ENCODE measurements around the gene TP53I3. TPM values are rescaled to one million over a fixed set of nuclear protein-coding genes. Genes with fewer than 3 reads are reported as not detected.
A peak's percentile ranks its signal among the peaks of the same experiment; 100 is the strongest.

The TP53I3 gene
- 81.5 TPM for total RNA-seq (ENCODE audit: unreplicated experiment)
- long read RNA-seq, transcript TP53I3-201 (5 exons, 1,998 nt): major isoform, 40 of 75 reads
- long read RNA-seq, transcript TP53I3-202 (6 exons, 1,635 nt): minor isoform, 22 of 75 reads
- long read RNA-seq, partial matches to known transcripts: 1 of 75 reads
- long read RNA-seq, other reads (novel, unspliced or antisense): 7 of 75 reads

GRCh38 chr2:24084386-24085199 lies at the start of gene TP53I3:
Gene TP53I3, minus strand, starts transcription at chr2:24084834. Its CDS starts 508 bp downstream, at chr2:24084326.
- Mint-ChIP-seq H3K9me3 (ENCODE audit: unreplicated experiment) (no peaks in the 10 kb centered on the region), H3K36me3 (ENCODE audit: low read depth, unreplicated experiment) (peaks cover 17% of the 10 kb centered on the region), H3K27me3 (ENCODE audit: unreplicated experiment) (peaks cover 4% of the 10 kb centered on the region), H3K27ac (ENCODE audit: unreplicated experiment) (peak within 1 kb of the TSS; percentile 90), H3K4me3 (ENCODE audit: unreplicated experiment) (peak within 1 kb of the TSS; percentile 95), H3K4me1 (ENCODE audit: unreplicated experiment) (peaks cover 12% of the 10 kb centered on the region)
- DNase-seq (ENCODE audit: low spot score): peak; percentile 99
- TF ChIP-seq CTCF (IDR thresholded peaks at IDR 0.05; ENCODE audit: unreplicated experiment): peak; percentile 97

- H3K27ac Mint-ChIP-seq (ENCODE audit: unreplicated experiment): no peak overlapping the region
- no peak overlapping the region for H3K4me3 Mint-ChIP-seq (ENCODE audit: unreplicated experiment)
- no peak for TF ChIP-seq CTCF (IDR thresholded peaks at IDR 0.05; ENCODE audit: unreplicated experiment)
- peaks cover 3% of the 10 kb centered on the region for H3K4me1 Mint-ChIP-seq (ENCODE audit: unreplicated experiment)
- peaks cover 4% of the 10 kb centered on the region for H3K36me3 Mint-ChIP-seq (ENCODE audit: low read depth, unreplicated experiment)
- H3K9me3 Mint-ChIP-seq (ENCODE audit: unreplicated experiment): no peaks in the 10 kb centered on the region
- H3K27me3 Mint-ChIP-seq (ENCODE audit: unreplicated experiment): no peaks in the 10 kb centered on the region
- DNase-seq (ENCODE audit: low spot score): no peak
Measured at GRCh38 chr2:24132543-24132942, 47.9 kb upstream of the TP53I3 start.

GRCh38 chr2:24125956-24126355 lies 41.3 kb upstream of the TP53I3 start:
- DNase-seq (ENCODE audit: low spot score): no peak
- Mint-ChIP-seq H3K27ac (ENCODE audit: unreplicated experiment) (no peak overlapping the region), H3K27me3 (ENCODE audit: unreplicated experiment) (peaks cover 2% of the 10 kb centered on the region), H3K4me1 (ENCODE audit: unreplicated experiment) (peaks cover 9% of the 10 kb centered on the region), H3K36me3 (ENCODE audit: low read depth, unreplicated experiment) (no peaks in the 10 kb centered on the region), H3K9me3 (ENCODE audit: unreplicated experiment) (no peaks in the 10 kb centered on the region), H3K4me3 (ENCODE audit: unreplicated experiment) (peak overlapping the region; percentile 8)
- TF ChIP-seq CTCF (IDR thresholded peaks at IDR 0.05; ENCODE audit: unreplicated experiment): no peak

GRCh38 chr2:24123922-24124580 lies 39.4 kb upstream of the TP53I3 start:
- Mint-ChIP-seq H3K4me3 (ENCODE audit: unreplicated experiment) (peak overlapping the region; percentile 91), H3K27me3 (ENCODE audit: unreplicated experiment) (peaks cover 2% of the 10 kb centered on the region), H3K9me3 (ENCODE audit: unreplicated experiment) (no peaks in the 10 kb centered on the region), H3K27ac (ENCODE audit: unreplicated experiment) (no peak overlapping the region), H3K36me3 (ENCODE audit: low read depth, unreplicated experiment) (no peaks in the 10 kb centered on the region), H3K4me1 (ENCODE audit: unreplicated experiment) (peaks cover 7% of the 10 kb centered on the region)
- DNase-seq (ENCODE audit: low spot score): no peak
- TF ChIP-seq CTCF (IDR thresholded peaks at IDR 0.05; ENCODE audit: unreplicated experiment): no peak

Measured in endothelial cell (in vitro differentiated cells).